HAP-1 (cell line): ENCODE measurements around the gene EFCAB3.
"Not testable (repeated sequence)": the region's sequence is repeated elsewhere in the genome, so short reads cannot be mapped to it uniquely, and the experiment has no call there.

ENCODE experiments used
- DNase-seq, 2 experiments: peaks; one replicate each; pipeline ENCODE4 v3.0.0-alpha.2; 2016 to 2020; ENCODE audit warnings: low spot score in 2 of 2
- H3K27me3 ChIP-seq: fragments of 250-450 bp; sonication (Bioruptor Pico); 2 replicates; pipeline ENCODE4 v1.5.1; 2020; ENCODE audit warnings: low read depth, mild to moderate bottlenecking, moderate library complexity
- H3K36me3 ChIP-seq: fragments of 250-450 bp; sonication (Bioruptor Pico); replicated peaks from 2 replicates; pipeline ENCODE4 v1.5.1; 2020; ENCODE audit warnings: mild to moderate bottlenecking
- H3K4me1 ChIP-seq: fragments of 250-450 bp; sonication (Bioruptor Pico); 2 replicates; pipeline ENCODE4 v1.5.1; 2020; ENCODE audit warnings: mild to moderate bottlenecking
- H3K4me3 ChIP-seq: fragments of 250-450 bp; sonication (Bioruptor Pico); 2 replicates; pipeline ENCODE4 v1.5.1; 2020; ENCODE audit warnings: mild to moderate bottlenecking, moderate library complexity
- H3K9me3 ChIP-seq: fragments of 250-450 bp; sonication (Bioruptor Pico); 2 replicates; pipeline ENCODE4 v1.5.1; 2020; ENCODE audit warnings: mild to moderate bottlenecking, moderate library complexity
- in situ Hi-C: fragments of 300-500 bp; cut with MboI; formaldehyde crosslinking; loops from 3 replicates; pipeline ENCODE4 v1.14.3; 2020; ENCODE audit warnings: low sequenced_read_pairs, inconsistent platforms, mixed read lengths

Gene EFCAB3

DNA sequence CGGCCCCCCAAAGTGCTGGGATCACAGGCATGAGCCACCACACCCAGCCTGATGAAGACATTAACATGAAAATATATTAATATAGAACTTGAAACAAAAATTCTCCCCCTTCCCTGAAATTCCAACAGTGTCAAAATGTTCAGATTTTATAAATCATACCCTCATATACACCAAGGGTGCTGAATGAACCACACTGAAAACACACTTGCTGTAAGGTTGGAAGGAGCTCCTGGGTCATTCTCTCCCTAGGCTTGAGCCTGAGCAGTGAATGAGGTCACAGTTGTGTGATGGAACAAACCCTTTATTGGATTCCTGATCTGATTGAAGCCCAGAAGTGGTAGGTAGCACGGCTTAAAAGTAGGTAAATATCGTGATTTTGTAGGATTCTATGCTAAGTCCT, at the start of gene EFCAB3:
Gene EFCAB3 (plus strand): TSS at position 301 of the 400 bp plus-strand sequence. CDS start 2,427 bp downstream, outside the sequence.
- H3K9me3 ChIP-seq = no peaks in the 10 kb centered on the region
- H3K27me3 ChIP-seq = peaks cover 12% of the 10 kb centered on the region
- no peak for DNase-seq
- in situ Hi-C loops = no loop called here
- H3K36me3 ChIP-seq = no peaks in the 10 kb centered on the region
- no peaks in the 10 kb centered on the region for H3K4me1 ChIP-seq
- H3K4me3 ChIP-seq = no peak within 1 kb of the TSS

- Histone ChIP-seq H3K9me3 (no peaks in the 10 kb centered on the region), H3K27me3 (peaks cover 4% of the 10 kb centered on the region; the same call in 1 of the 2 replicates), H3K4me1 (no peaks in the 10 kb centered on the region), H3K36me3 (no peaks in the 10 kb centered on the region), H3K4me3 (no peak overlapping the region)
- in situ Hi-C loops = no loop called here
- DNase-seq = no peak
Observed at GRCh38 chr17:62336527-62336926, 43.8 kb upstream of the EFCAB3 start.

GRCh38 chr17:62343764-62344270, 36.5 kb upstream of the EFCAB3 start:
- Histone ChIP-seq H3K4me3 (no peak overlapping the region), H3K4me1 (no peaks in the 10 kb centered on the region), H3K27me3 (peaks cover 9% of the 10 kb centered on the region), H3K9me3 (no peaks in the 10 kb centered on the region), H3K36me3 (no peaks in the 10 kb centered on the region)
- no peak for DNase-seq
- in situ Hi-C loops = no loop called here

DNA sequence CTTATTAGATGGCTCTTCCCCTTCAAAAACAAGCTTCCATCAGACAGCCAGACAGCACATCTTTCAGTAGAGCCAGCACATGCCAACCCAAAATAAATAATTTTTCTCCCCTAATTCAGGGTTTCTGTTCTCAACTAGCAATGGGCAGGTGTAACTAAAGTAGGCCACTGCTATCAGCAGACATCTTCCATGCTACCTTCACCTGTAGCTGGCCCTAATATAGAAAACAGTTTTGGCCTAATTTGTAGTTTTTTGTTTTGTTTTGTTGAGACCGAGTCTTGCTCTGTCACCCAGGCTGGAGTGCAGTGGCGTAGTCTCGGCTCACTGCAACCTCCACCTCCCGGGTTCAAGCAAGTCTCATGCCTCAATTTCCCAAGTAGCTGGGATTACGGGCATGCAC, 29.2 kb upstream of the EFCAB3 start:
- in situ Hi-C loops = no loop called here
- H3K4me3 ChIP-seq = no peak overlapping the region
- no peaks in the 10 kb centered on the region for H3K36me3 ChIP-seq
- DNase-seq = no peak
- no peaks in the 10 kb centered on the region for H3K4me1 ChIP-seq
- no peaks in the 10 kb centered on the region for H3K9me3 ChIP-seq
- H3K27me3 ChIP-seq = peaks cover 17% of the 10 kb centered on the region

GRCh38 chr17:62366191-62366590, 14.2 kb upstream of the EFCAB3 start:
- H3K27me3 ChIP-seq = no peaks in the 10 kb centered on the region; the same call in none of the 2 replicates
- H3K36me3 ChIP-seq = no peaks in the 10 kb centered on the region
- no peak for DNase-seq
- H3K4me3 ChIP-seq = no peak overlapping the region
- H3K9me3 ChIP-seq = no peaks in the 10 kb centered on the region
- no peaks in the 10 kb centered on the region for H3K4me1 ChIP-seq
- in situ Hi-C loops = no loop called here

- Histone ChIP-seq H3K4me1 (no peaks in the 10 kb centered on the region), H3K36me3 (no peaks in the 10 kb centered on the region), H3K4me3 (no peak overlapping the region), H3K9me3 (no peaks in the 10 kb centered on the region), H3K27me3 (peaks cover 7% of the 10 kb centered on the region)
- in situ Hi-C loops = no loop called here
- no peak for DNase-seq
Observed at GRCh38 chr17:62381561-62381960, 1.2 kb downstream of the EFCAB3 start.

DNA sequence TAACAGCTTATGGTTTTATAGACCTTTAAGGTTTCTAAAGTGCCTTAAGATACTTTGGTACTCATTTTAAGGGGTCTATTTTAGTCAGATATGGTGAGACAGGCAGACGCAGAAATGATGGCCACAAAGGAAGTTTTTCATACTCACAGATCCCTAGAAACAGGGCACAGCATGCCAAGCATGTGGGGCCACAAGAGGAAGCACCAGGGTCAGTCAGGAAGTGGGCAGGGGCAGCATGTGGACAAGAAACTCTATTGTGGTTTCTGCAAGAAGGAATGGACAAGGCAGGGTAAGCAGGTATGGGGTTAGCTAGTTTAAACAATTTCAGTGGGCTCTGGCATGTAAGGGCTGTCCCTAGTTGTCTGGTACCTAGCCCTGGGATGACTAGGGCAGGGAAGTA, 8.5 kb downstream of the EFCAB3 start:
- Histone ChIP-seq H3K27me3 (no peaks in the 10 kb centered on the region), H3K9me3 (no peaks in the 10 kb centered on the region), H3K4me3 (no peak overlapping the region), H3K36me3 (no peaks in the 10 kb centered on the region), H3K4me1 (no peaks in the 10 kb centered on the region)
- in situ Hi-C loops = no loop called here
- DNase-seq = no peak

DNA sequence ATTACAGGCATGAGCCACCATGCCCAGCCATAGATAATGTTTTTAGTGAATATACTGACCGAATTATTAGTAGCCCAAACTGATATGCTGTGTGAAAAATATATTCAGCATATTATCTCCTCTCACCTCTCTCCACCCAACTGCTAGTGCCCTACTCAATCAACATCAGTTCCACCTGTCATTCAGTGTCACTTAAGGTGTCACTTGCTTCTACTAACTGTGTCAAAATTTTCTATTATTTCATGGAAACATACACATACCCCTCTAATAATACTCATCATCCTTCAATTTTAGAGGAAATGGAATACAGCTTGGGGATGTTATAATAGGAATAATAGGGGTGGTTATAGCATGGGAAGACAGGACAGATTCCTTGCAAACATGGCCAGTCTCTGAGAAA, 12.6 kb downstream of the EFCAB3 start:
- no peaks in the 10 kb centered on the region for H3K27me3 ChIP-seq
- in situ Hi-C loops = no loop called here

GRCh38 chr17:62398891-62399290, 18.5 kb downstream of the EFCAB3 start:
- H3K9me3 ChIP-seq = no peaks in the 10 kb centered on the region; the same call in 1 of the 2 replicates
- H3K27me3 ChIP-seq = no peaks in the 10 kb centered on the region
- no peak for DNase-seq
- in situ Hi-C loops = no loop called here
- H3K4me3 ChIP-seq = no peak overlapping the region
- no peaks in the 10 kb centered on the region for H3K4me1 ChIP-seq
- no peaks in the 10 kb centered on the region for H3K36me3 ChIP-seq

More for the DNA sequence above, 12.6 kb downstream of the EFCAB3 start:
- no peak for DNase-seq
- Histone ChIP-seq H3K4me3 (no peak overlapping the region), H3K36me3 (no peaks in the 10 kb centered on the region), H3K4me1 (no peaks in the 10 kb centered on the region), H3K9me3 (no peaks in the 10 kb centered on the region)

DNA sequence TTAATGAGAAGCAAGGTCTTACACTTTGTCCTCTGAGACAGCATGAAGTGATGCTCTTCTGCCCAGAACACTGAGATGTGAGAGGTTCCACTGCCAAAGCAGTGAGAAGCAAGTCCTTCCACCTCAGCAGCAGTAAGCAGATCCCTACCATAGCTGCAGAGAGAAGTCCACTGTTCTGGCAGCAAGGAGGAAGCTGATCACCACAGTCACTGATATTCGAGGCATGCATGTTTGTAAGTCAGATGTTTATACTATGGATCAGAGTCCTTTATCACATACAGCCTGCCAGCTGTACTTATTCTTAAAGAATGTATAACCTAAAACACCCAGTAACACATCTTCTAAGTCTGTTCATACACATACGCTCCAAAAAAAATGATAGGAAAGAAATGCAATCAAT, 25.1 kb downstream of the EFCAB3 start:
- in situ Hi-C loops = no loop called here
- DNase-seq = no peak
- H3K27me3 ChIP-seq = 0 out of 2 replicates have a peak, but pooled peaks cover 3% of the 10 kb centered on the region
- no peaks in the 10 kb centered on the region; the same call in 1 of the 2 replicates for H3K9me3 ChIP-seq
- H3K4me3 ChIP-seq = no peak overlapping the region
- no peaks in the 10 kb centered on the region for H3K4me1 ChIP-seq
- H3K36me3 ChIP-seq = no peaks in the 10 kb centered on the region

DNA sequence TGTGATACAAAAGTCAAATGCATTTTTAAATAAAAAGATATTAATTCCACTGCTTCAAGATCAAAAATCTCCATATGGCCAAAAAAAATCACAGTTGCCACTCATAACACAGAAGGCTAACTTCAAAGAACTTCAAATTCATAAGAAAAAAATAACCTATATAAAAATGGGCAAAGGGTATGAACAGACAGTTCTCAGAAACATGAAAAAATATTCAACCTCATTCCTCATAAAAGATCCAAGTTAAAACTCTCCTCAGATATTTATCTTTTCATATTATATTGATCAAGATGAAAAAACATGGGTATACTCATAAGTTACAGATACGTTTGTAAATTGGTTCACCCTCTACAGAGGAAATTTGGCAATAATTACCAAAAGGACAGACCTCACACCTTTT, 32.7 kb downstream of the EFCAB3 start:
- in situ Hi-C loops, H3K4me1 ChIP-seq, H3K9me3 ChIP-seq, DNase-seq, H3K4me3 ChIP-seq, H3K27me3 ChIP-seq, H3K36me3 ChIP-seq: not testable (repeated sequence)

- Histone ChIP-seq H3K4me3 (peak within 1 kb of the TSS; percentile 91), H3K36me3 (peaks cover 16% of the 10 kb centered on the region)
- DNase-seq = peak; percentile 84 to 95
- H3K27me3 ChIP-seq, H3K9me3 ChIP-seq, in situ Hi-C loops, H3K4me1 ChIP-seq: not testable (repeated sequence)
Observed at GRCh38 chr17:62423647-62424461, 43.5 kb downstream of the EFCAB3 start, which contains the start of gene METTL2A. METTL2A (plus strand) TSS chr17:62423897; CDS start chr17:62423903, 6 bp downstream.

- H3K27me3 ChIP-seq, H3K9me3 ChIP-seq, H3K4me3 ChIP-seq, in situ Hi-C loops, DNase-seq, H3K4me1 ChIP-seq: not testable (repeated sequence)
- H3K36me3 ChIP-seq = peaks cover 30% of the 10 kb centered on the region
Observed at GRCh38 chr17:62426214-62426613, 45.9 kb downstream of the EFCAB3 start.

DNA sequence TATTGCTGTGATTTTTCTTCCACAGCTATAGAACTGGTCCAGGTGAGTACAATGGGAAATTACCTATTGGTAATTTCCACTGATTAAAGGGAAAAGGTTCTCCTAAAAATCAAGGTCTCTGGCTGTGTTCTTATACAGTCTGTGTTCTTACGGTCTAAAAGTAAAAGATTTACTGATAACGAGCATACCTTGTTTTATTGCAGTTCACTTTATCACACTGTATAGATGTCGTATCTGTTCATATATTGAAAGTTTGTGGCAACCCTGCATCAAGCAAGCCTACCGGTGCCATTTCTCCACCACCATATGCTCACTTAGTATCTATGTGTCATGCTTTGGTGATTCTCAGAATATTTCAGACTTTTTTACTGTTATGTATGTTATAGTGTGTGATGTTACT, 54.9 kb downstream of the EFCAB3 start:
- DNase-seq, H3K9me3 ChIP-seq, H3K4me3 ChIP-seq, H3K4me1 ChIP-seq, H3K36me3 ChIP-seq, in situ Hi-C loops, H3K27me3 ChIP-seq: not testable (repeated sequence)
